Sigmoid colon (tissue), 7 donors: ENCODE results near the gene GGCX. TPM values are rescaled to one million over a fixed set of nuclear protein-coding genes. Genes with fewer than 3 reads are reported as not detected.
"Not testable (repeated sequence)": the region's sequence is repeated elsewhere in the genome, so short reads cannot be mapped to it uniquely, and the experiment has no call there.

Source experiments
- DNase-seq: peaks from one replicate; pipeline ENCODE4 v3.0.0-alpha.2; 2019
- H3K27ac ChIP-seq, 4 donors: fragments of 200-600 bp; sonication (generic); one replicate each; pipeline ENCODE4 v1.5.1; 2016 to 2019; ENCODE audit warnings: mild to moderate bottlenecking in 1 of 4
- H3K27me3 ChIP-seq, 3 donors: fragments of 200-600 bp; sonication (generic); one replicate each; pipeline ENCODE4 v1.5.1; 2019; ENCODE audit warnings: mild to moderate bottlenecking in 1 of 3
- H3K36me3 ChIP-seq, 4 donors: fragments of 200-600 bp; sonication (generic); one replicate each; pipeline ENCODE4 v1.5.1; 2016 to 2019
- H3K4me1 ChIP-seq, 4 donors: fragments of 200-600 bp; sonication (generic); one replicate each; pipeline ENCODE4 v1.5.1; 2017 to 2019
- H3K4me3 ChIP-seq, 4 donors: fragments of 200-600 bp; sonication (generic); one replicate each; pipeline ENCODE4 v1.5.1; 2017 to 2019; ENCODE audit warnings: mild to moderate bottlenecking in 2 of 4, moderate library complexity in 1 of 4
- H3K9me3 ChIP-seq, 4 donors: fragments of 200-600 bp in 3 of 4; sonication (generic) in 3 of 4; one replicate each; pipeline versions ENCODE4 v1.5.1 to v1.6.1; 2013 to 2019
- CTCF ChIP-seq, 4 experiments: fragments of 450-650 bp in 3 of 4; fragments of 200-600 bp in 1 of 4; IDR thresholded peaks; one replicate each; pipeline ENCODE4 v1.5.1; 2016 to 2019; ENCODE audit warnings: antibody characterized with exemption in 4 of 4, mild to moderate bottlenecking in 3 of 4, moderate library complexity in 2 of 4
- EP300 ChIP-seq, 4 donors: sonication (generic); formaldehyde crosslinking; IDR thresholded peaks; one replicate each; pipeline ENCODE4 v1.6.1; 2017; ENCODE audit warnings: antibody characterized with exemption in 4 of 4
- POLR2A ChIP-seq, 2 donors: fragments of 450-650 bp; IDR thresholded peaks; one replicate each; pipeline ENCODE4 v1.6.1; 2016; ENCODE audit warnings: antibody characterized with exemption in 2 of 2, mild to moderate bottlenecking in 2 of 2, moderate library complexity in 2 of 2
- POLR2AphosphoS5 ChIP-seq, 4 donors: sonication (generic); formaldehyde crosslinking; IDR thresholded peaks; one replicate each; pipeline ENCODE4 v1.6.1; 2017; ENCODE audit warnings: antibody characterized with exemption in 4 of 4
- WGBS, 2 donors: extraction: QIAGEN DNeasy Blood & Tissue Kit; methylation state at CpG; one replicate each; pipeline ENCODE4 v1.1.7; 2013; 5-methylcytosine and 5-hydroxymethylcytosine counted together
- intact Hi-C: fragments of 100-400 bp; cut with DNase I; formaldehyde crosslinking; loops from one replicate; pipeline ENCODE4 v1.15.1; 2023
- polyA plus RNA-seq, 3 donors: library from polyadenylated mRNA; stranded (reverse); fragments of 200-250 nt; gene quantifications; one replicate each; pipeline ENCODE4 v1.2.3, GENCODE V29; 2013
- total RNA-seq, 4 donors: library from RNA; depleted of rRNA; stranded (reverse); fragments of >200 nt; gene quantifications; one replicate each; pipeline ENCODE4 v1.1.0, GENCODE V29; 2016
- donor health status: healthy with polysubstance abuse.
- donor health status: Bipolar disorder and iron deficiency.
- donor health status: healthy.

Gene GGCX
- total and polyA plus RNA-seq, 7 donors = 3.6 to 25.3 (median 22.8) TPM

GRCh38 chr2:85548608-85548900 is 12.7 kb downstream of the GGCX start:
- H3K27me3 ChIP-seq = no peaks in the 10 kb centered on the region
- peak overlapping the region in 1 of 4 donors; percentile 100 for H3K27ac ChIP-seq
- H3K4me3 ChIP-seq = no peak overlapping the region
- WGBS, 2 donors = 74 to 76% methylated on average over 2 of the region's 2 CpGs
- DNase-seq = no peak
- intact Hi-C loops = no loop called here
- peaks cover 16 to 78% (median 36%) of the 10 kb centered on the region in 4 donors for H3K36me3 ChIP-seq
- peaks cover 0 to 20% (median 12%) of the 10 kb centered on the region in 4 donors for H3K4me1 ChIP-seq
- TF ChIP-seq EP300 (IDR thresholded peaks at IDR 0.05) (no peak), POLR2AphosphoS5 (IDR thresholded peaks at IDR 0.05) (no peak), POLR2A (IDR thresholded peaks at IDR 0.05) (no peak), CTCF (IDR thresholded peaks at IDR 0.05) (no peak)
- H3K9me3 ChIP-seq = no peaks in the 10 kb centered on the region

- 61 to 75% methylated on average over 6 of the region's 6 CpGs for WGBS, 2 donors
- peak overlapping the region in 3 of 4 donors; percentile 14 to 100 (median 99) for H3K27ac ChIP-seq
These were observed 13.3 kb downstream of the GGCX start for GRCh38 chr2:85547859-85548607.

GRCh38 chr2:85547089-85547858 is 14.0 kb downstream of the GGCX start:
- Histone ChIP-seq H3K9me3 (no peaks in the 10 kb centered on the region), H3K27me3 (no peaks in the 10 kb centered on the region), H3K36me3 (peaks cover 23 to 78% (median 37%) of the 10 kb centered on the region in 4 donors), H3K27ac (peak overlapping the region in 2 of 4 donors; percentile 99 to 100), H3K4me3 (no peak overlapping the region), H3K4me1 (peaks cover 0 to 32% (median 25%) of the 10 kb centered on the region in 4 donors)
- 83 to 91% methylated on average over 1 of the region's 1 CpG for WGBS, 2 donors
- intact Hi-C loops = no loop called here
- TF ChIP-seq POLR2AphosphoS5 (IDR thresholded peaks at IDR 0.05) = peak in 2 of 4 donors; percentile 14 to 43
- no peak for TF ChIP-seq EP300 (IDR thresholded peaks at IDR 0.05)
- DNase-seq = no peak

More at GRCh38 chr2:85547859-85548607, 13.3 kb downstream of the GGCX start:
- peaks cover 19 to 78% (median 36%) of the 10 kb centered on the region in 4 donors for H3K36me3 ChIP-seq
- no peak overlapping the region for H3K4me3 ChIP-seq
- intact Hi-C loops = no loop called here
- no peak for DNase-seq
- H3K4me1 ChIP-seq = peaks cover 0 to 25% (median 17%) of the 10 kb centered on the region in 4 donors
- H3K9me3 ChIP-seq = no peaks in the 10 kb centered on the region
- no peaks in the 10 kb centered on the region for H3K27me3 ChIP-seq
- TF ChIP-seq POLR2AphosphoS5 (IDR thresholded peaks at IDR 0.05) (peak in 2 of 4 donors; percentile 5 to 14), POLR2A (IDR thresholded peaks at IDR 0.05) (no peak)

GRCh38 chr2:85545780-85546240 is 15.5 kb downstream of the GGCX start:
- peaks cover 34 to 81% (median 44%) of the 10 kb centered on the region in 4 donors for H3K36me3 ChIP-seq
- H3K27ac ChIP-seq = peak overlapping the region in 3 of 4 donors; percentile 14 to 100 (median 99)
- peaks cover 0 to 47% (median 39%) of the 10 kb centered on the region in 4 donors for H3K4me1 ChIP-seq
- no peaks in the 10 kb centered on the region for H3K9me3 ChIP-seq
- H3K27me3 ChIP-seq = no peaks in the 10 kb centered on the region
- TF ChIP-seq EP300 (IDR thresholded peaks at IDR 0.05) (no peak), CTCF (IDR thresholded peaks at IDR 0.05) (no peak), POLR2AphosphoS5 (IDR thresholded peaks at IDR 0.05) (no peak), POLR2A (IDR thresholded peaks at IDR 0.05) (no peak)
- WGBS, 2 donors = 83 to 86% methylated on average over 5 of the region's 5 CpGs
- DNase-seq = no peak
- intact Hi-C loops = no loop called here
- no peak overlapping the region for H3K4me3 ChIP-seq

- H3K9me3 ChIP-seq, H3K27me3 ChIP-seq, H3K4me3 ChIP-seq, DNase-seq, intact Hi-C loops: not testable (repeated sequence)
- H3K36me3 ChIP-seq = peaks cover 34 to 77% (median 39%) of the 10 kb centered on the region in 4 donors
- peak overlapping the region; percentile 34 to 100 (median 78) for H3K27ac ChIP-seq
- 86 to 90% methylated on average over 5 of the region's 5 CpGs for WGBS, 2 donors
- peak in 1 of 4 donors; percentile 25 for TF ChIP-seq POLR2AphosphoS5 (IDR thresholded peaks at IDR 0.05)
- H3K4me1 ChIP-seq = peaks cover 0 to 50% (median 44%) of the 10 kb centered on the region in 4 donors
These were observed 16.1 kb downstream of the GGCX start for GRCh38 chr2:85544915-85545779.

GRCh38 chr2:85544254-85544691 is 17.0 kb downstream of the GGCX start:
- WGBS, 2 donors = 80 to 85% methylated on average over 3 of the region's 3 CpGs
- H3K27me3 ChIP-seq, H3K9me3 ChIP-seq, H3K4me3 ChIP-seq, DNase-seq, intact Hi-C loops: not testable (repeated sequence)
- H3K27ac ChIP-seq = peak overlapping the region; percentile 34 to 100 (median 78)
- peaks cover 0 to 50% (median 44%) of the 10 kb centered on the region in 4 donors for H3K4me1 ChIP-seq
- peaks cover 34 to 69% (median 37%) of the 10 kb centered on the region in 4 donors for H3K36me3 ChIP-seq
